Stromal cell of bone marrow (primary cell): ENCODE data around the gene NLGN1.

Source experiments
- DNase-seq: peaks from one replicate; pipeline ENCODE4 v3.0.0-alpha.2; 2012; ENCODE audit warnings: low read depth

NLGN1 gene

DNA sequence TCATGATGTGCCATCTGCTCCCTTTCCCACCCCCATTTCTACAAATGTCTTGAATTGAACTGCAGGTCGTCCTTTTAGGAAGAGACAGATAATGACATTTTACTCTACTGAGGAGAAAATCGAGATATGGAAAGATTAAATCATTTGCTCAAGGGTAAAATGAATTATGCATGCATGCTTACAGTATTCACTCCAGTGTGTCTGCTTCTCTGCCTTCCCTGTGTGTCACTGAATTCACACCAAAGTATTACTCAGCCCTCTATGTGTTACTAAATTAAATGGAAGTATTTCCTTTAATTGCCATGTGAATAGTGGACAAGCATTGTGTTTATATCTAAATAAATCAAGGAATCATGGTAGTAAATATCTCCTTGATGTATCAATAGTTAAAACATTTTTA is 449.0 kb downstream of the NLGN1 start:
- DNase-seq, result no peak

- no peak for DNase-seq
Measured at GRCh38 chr3:173849489-173849888, 451.9 kb downstream of the NLGN1 start.

GRCh38 chr3:173857154-173857553 is 459.6 kb downstream of the NLGN1 start:
- no peak for DNase-seq

- DNase-seq, result no peak
Measured at GRCh38 chr3:173862701-173863100, 465.2 kb downstream of the NLGN1 start.

DNA sequence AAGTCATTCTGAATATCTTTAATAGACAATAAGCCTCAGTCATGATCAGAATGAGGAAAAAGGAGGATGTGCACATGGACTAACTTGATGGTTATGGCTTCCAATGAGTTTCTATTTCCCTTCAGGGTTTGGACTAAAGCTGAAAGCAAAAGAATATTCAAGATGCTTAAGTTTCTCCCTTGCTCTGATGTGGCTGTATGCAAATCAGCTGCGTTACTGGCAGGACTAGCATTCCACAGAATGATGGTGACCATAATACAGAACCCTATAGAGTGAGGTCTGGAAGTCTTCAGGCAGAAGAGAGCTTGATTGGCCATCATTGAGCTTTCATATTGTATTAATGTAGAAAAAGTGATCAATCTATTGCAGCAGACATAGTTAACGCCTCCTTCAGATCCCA is 466.0 kb downstream of the NLGN1 start:
- no peak for DNase-seq

- DNase-seq, result no peak
Measured at GRCh38 chr3:173865900-173866498, 468.5 kb downstream of the NLGN1 start.

- no peak for DNase-seq
Measured at GRCh38 chr3:173869766-173870165, 472.2 kb downstream of the NLGN1 start.

DNA sequence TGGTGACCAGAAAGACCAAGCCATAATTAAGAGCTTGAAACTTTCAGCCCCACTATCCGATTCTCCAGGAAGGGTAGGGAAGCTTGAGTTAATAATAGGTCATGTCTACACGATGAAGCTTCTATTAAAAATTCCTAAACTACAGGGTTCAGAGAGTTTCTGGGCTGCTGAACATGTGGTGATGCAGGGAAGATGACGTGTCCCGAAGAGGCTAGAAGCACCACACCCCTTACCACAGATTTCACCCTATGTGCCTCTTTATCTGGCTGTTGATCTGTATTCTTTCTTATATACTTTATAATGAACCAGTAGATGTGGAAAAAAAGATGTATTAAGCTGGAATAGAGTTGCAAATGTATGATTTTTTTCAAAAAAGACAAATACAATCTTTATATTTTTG is 473.4 kb downstream of the NLGN1 start:
- DNase-seq, result no peak

- no peak for DNase-seq
Measured at GRCh38 chr3:173875790-173876189, 478.2 kb downstream of the NLGN1 start.

DNA sequence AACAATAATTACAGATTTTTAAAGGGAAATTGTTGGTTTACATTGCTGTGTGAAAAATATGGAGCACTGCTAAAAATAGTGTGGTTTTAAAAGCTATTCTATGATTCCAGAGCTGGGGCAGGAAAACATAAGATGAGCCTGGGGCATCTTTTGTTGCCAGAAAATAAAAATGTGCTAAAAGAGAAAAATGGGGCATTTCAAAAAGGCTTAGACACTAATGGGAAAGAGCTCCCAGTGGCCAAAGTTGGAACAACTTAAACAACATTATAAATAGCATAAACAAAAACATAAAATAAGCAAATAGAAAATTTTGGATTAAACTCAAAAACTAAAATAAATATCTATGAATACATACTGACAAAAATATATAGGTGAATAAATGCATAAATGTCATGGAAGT is 478.9 kb downstream of the NLGN1 start:
- no peak for DNase-seq

DNA sequence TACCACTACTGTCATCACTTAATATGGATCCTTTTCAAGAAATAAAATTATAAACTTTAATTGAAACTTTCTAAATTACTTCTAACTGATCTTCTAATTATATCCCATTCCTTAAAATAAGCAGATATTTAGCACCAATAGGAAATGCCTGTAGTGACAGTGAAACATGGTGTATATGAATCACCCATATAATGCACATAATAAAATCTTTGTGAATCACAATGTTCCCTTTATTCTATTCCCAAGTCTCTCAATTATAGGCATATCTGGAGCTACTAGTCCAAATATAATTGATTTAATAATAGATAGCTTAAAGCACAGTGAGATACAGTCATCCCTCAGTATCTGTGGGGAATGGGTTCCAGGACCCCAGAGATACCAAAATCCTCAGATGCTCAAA is 490.3 kb downstream of the NLGN1 start:
- DNase-seq, result no peak

DNA sequence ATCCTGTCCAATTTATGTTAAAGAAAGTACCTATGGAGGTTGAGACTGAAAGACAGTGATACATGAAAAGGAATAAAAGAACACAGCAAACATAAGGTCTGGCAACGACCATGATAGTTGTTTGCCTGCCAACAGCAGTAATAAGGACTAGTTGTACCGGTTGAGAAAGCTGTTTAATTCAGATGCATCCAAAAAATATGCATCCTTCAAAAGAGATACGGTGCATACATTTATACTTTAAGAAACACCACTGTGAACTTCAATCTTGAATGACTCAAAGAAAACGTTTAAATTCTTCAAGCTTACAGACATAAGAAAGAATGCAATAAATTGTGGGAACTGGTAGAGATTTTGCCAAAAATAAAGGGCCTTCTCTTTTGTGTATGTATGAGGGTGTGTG is 492.1 kb downstream of the NLGN1 start:
- no peak for DNase-seq

DNA sequence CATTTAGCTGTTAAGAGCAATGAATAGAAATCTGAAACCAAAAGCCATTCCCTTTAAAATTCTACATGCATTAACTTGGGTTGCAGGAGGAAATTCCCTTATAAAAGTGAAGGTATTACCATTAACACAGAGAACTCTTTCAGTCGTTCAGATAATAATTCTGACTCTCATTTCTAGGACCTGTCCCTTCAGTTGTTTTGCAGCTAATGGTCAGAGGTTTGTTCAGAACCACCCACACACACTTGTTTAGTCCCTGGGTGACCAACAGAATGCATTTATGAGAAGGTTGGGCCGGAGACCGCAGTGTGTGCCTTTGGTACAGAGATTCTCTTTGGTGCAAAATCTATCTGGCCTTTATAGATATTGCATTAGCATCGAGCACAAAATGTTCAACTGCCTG is 492.5 kb downstream of the NLGN1 start:
- DNase-seq, result no peak

- no peak for DNase-seq
Measured at GRCh38 chr3:173891272-173892100, 493.9 kb downstream of the NLGN1 start.

DNA sequence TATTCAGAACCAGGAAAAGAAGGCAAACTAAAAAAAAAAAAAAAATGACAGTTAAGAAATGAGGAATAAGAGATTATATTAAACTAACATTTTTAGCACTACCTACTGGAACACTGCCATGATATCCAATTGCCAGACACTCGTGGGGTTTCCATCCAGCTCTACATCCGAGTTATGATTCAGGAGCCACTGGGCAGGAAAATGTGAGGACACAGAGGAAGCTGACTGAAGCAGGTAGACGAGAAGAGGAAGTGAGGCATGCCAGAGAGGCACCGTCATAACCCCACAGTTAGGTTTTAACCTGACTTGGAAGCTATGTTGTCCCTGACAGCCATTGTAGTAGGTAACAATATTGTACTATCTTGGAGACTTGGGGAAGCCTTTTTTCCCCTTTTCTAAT is 495.0 kb downstream of the NLGN1 start:
- no peak for DNase-seq

GRCh38 chr3:173893066-173893465 is 495.5 kb downstream of the NLGN1 start:
- peak; percentile 73 for DNase-seq

- DNase-seq, result no peak
Measured at GRCh38 chr3:173893835-173894234, 496.3 kb downstream of the NLGN1 start.

- DNase-seq, result no peak
Measured at GRCh38 chr3:173897631-173898030, 500.1 kb downstream of the NLGN1 start.

GRCh38 chr3:173901649-173902048 is 504.1 kb downstream of the NLGN1 start:
- no peak for DNase-seq

DNA sequence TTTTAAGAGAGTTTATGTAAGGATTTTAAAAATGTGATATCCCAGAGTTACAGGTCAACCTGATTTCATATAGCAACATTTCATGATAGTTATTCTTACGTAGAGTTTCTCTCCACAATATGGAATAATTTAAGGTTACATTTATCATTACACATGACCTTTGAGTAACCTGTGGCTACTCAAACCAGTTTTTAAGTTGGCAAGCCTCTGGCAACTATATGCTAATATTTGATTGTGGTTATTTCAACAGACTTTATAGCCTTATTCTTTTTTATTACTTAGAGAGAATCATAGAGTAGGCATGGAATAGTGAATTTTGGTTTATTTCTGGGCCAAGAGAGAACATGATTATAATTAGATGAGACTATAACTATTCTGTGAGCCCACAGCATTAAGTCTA is 504.9 kb downstream of the NLGN1 start:
- no peak for DNase-seq

DNA sequence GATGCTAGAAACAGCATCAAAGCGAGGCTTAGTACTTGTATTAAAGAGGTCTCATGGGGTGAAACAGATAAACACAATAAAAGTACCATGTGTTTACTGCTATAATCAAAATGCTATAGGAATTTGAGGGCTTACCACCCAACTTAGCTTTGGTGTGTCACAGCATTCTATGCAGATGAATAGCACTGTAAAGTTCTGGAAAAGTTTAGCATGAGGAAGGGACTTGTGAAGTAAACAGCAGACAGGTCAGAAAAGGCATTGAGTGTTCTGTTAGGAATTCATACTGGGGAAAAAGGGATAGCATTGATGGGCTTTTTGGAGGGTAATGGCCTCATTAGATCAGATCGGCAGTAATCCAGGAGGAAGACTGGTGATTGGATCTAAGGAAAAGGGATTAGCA is 505.3 kb downstream of the NLGN1 start:
- no peak for DNase-seq

DNA sequence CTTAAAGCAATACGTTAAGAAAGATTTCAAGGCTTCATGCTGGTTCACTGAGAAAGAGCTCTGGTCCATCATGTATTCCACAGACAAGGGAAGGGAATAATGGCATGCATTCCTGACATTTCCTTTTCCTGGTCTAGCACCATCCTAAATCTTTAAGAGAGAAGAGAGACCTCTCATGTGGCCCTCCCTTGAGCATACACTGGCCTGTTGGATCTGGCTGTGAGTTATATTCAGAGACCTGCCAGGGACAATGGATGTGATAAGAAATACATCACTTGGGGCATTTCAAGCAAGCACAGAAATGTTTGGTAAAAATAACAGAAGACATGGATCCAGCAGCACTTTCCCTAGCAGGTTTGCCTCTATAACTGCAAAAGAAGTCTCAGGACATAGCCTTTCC is 507.8 kb downstream of the NLGN1 start:
- DNase-seq, result no peak

GRCh38 chr3:173911446-173911845 is 513.9 kb downstream of the NLGN1 start:
- no peak for DNase-seq

- DNase-seq, result no peak
Measured at GRCh38 chr3:173912126-173912525, 514.6 kb downstream of the NLGN1 start.
